K562 (cell line): ENCODE results near the gene PPFIA3.

Experiments used
- ELF4 ChIP-seq: fragments of 450-650 bp; formaldehyde crosslinking; IDR thresholded peaks from 2 replicates; pipeline ENCODE4 v1.4.0; 2022; ENCODE audit warnings: missing genetic modification characterization
- ETV6 ChIP-seq, 3 experiments: fragments of 150-350 bp in 1 of 3; sonication (generic) in 1 of 3; formaldehyde crosslinking in 1 of 3; IDR thresholded peaks; 2 replicates each; pipeline versions ENCODE4 v1.6.1 to v1.8.0; 2014 to 2022; ENCODE audit warnings: borderline replicate concordance in 2 of 3, low read depth in 2 of 3, antibody characterized with exemption in 1 of 3, low read length in 1 of 3, mild to moderate bottlenecking in 1 of 3, missing genetic modification reagents in 1 of 3
- KDM1A ChIP-seq, 2 experiments: fragments of 450-650 bp; IDR thresholded peaks; 2 replicates each; pipeline ENCODE4 v1.6.1; 2016; ENCODE audit warnings: mild to moderate bottlenecking in 2 of 2
- MAFK ChIP-seq: IDR thresholded peaks from 2 replicates; pipeline ENCODE4 v1.6.1; 2011; ENCODE audit warnings: low read length, improper control_type of control experiment
- MTA3 ChIP-seq: fragments of 450-650 bp; formaldehyde crosslinking; IDR thresholded peaks from 2 replicates; pipeline ENCODE4 v1.6.1; 2017; ENCODE audit warnings: mild to moderate bottlenecking, borderline replicate concordance
- SAFB2 ChIP-seq: fragments of 200-400 bp; formaldehyde crosslinking; IDR thresholded peaks from 2 replicates; pipeline ENCODE4 v1.6.1; 2018; ENCODE audit warnings: borderline replicate concordance, low read length, low read depth, moderate library complexity; ENCODE audit not compliant: severe bottlenecking
- ZNF274 ChIP-seq: IDR thresholded peaks from 2 replicates; pipeline ENCODE4 v1.6.1; 2011; ENCODE audit warnings: low read depth, mild to moderate bottlenecking, low read length, moderate library complexity, borderline replicate concordance
- TF ChIP-seq, protein P1 (sequence below): fragments of 450-650 bp; formaldehyde crosslinking; IDR thresholded peaks from 2 replicates; pipeline ENCODE4 v1.4.0; 2022; ENCODE audit warnings: missing genetic modification characterization
- TF ChIP-seq, protein P2 (sequence below): sonication (generic); formaldehyde crosslinking; IDR thresholded peaks from 2 replicates; pipeline ENCODE4 v1.8.1; 2023; ENCODE audit warnings: mild to moderate bottlenecking, missing genetic modification reagents, moderate library complexity

DNA sequence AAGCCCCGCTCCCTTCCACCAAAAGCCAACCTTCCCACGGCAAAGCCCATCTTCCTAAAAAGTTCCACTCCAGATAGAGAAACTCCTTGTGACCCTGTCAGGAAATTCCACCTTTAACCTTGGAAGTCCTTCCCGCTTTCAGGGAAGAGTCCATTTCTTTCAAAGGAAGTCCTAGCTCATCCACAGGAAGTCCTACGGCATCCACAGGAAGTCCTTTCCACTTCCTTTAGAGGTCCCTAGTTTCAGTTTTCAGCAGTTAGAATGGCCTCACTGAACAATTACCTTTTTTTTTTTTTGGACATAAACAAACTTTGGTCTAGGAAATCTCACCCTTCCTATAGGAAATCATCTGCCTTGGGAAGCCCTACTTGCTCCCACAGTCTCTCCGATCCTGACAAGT lies 69.9 kb downstream of the PPFIA3 start:
- TF ChIP-seq, protein P1, sequence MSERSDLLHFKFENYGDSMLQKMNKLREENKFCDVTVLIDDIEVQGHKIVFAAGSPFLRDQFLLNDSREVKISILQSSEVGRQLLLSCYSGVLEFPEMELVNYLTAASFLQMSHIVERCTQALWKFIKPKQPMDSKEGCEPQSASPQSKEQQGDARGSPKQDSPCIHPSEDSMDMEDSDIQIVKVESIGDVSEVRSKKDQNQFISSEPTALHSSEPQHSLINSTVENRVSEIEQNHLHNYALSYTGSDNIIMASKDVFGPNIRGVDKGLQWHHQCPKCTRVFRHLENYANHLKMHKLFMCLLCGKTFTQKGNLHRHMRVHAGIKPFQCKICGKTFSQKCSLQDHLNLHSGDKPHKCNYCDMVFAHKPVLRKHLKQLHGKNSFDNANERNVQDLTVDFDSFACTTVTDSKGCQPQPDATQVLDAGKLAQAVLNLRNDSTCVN = no peak
- TF ChIP-seq ETV6 (IDR thresholded peaks at IDR 0.05; ENCODE audit: borderline replicate concordance in 1 of 2, low read depth in 2 of 2, low read length in 1 of 2) = no peak
- no peak for TF ChIP-seq ETV6 (CRISPR knock-in tag; IDR thresholded peaks at IDR 0.05; ENCODE audit: borderline replicate concordance)
- TF ChIP-seq ZNF274 = no peak
- no peak for TF ChIP-seq MAFK
- no peak for TF ChIP-seq ELF4 (CRISPR knock-in tag)
- TF ChIP-seq KDM1A (IDR thresholded peaks at IDR 0.05) = no peak
- TF ChIP-seq, protein P2, sequence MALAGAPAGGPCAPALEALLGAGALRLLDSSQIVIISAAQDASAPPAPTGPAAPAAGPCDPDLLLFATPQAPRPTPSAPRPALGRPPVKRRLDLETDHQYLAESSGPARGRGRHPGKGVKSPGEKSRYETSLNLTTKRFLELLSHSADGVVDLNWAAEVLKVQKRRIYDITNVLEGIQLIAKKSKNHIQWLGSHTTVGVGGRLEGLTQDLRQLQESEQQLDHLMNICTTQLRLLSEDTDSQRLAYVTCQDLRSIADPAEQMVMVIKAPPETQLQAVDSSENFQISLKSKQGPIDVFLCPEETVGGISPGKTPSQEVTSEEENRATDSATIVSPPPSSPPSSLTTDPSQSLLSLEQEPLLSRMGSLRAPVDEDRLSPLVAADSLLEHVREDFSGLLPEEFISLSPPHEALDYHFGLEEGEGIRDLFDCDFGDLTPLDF = no peak
- no peak for TF ChIP-seq MTA3
- TF ChIP-seq SAFB2 = no peak
